ENCODE data around the gene SMNDC1.

SMNDC1 gene

GRCh38 chr10:110326351-110327032 lies 21.8 kb upstream of the SMNDC1 start:
- DNase-seq: no peak

GRCh38 chr10:110324805-110325280 lies 20.1 kb upstream of the SMNDC1 start:
- DNase-seq: no peak

GRCh38 chr10:110324201-110324804 lies 19.6 kb upstream of the SMNDC1 start:
- no peak for DNase-seq

- no peak for DNase-seq
Observed at GRCh38 chr10:110323503-110323902, 18.8 kb upstream of the SMNDC1 start.

GRCh38 chr10:110321869-110322620 lies 17.3 kb upstream of the SMNDC1 start:
- no peak for DNase-seq

- DNase-seq: no peak
Observed at GRCh38 chr10:110317866-110318850, 13.4 kb upstream of the SMNDC1 start.

GRCh38 chr10:110313674-110314073 lies 9.0 kb upstream of the SMNDC1 start:
- DNase-seq: no peak

- no peak for DNase-seq
Observed at GRCh38 chr10:110312206-110312605, 7.5 kb upstream of the SMNDC1 start.

GRCh38 chr10:110311357-110311949 lies 6.7 kb upstream of the SMNDC1 start:
- DNase-seq: peak; percentile 24 to 41

- no peak for DNase-seq
Observed at GRCh38 chr10:110310741-110311140, 6.0 kb upstream of the SMNDC1 start.

- no peak for DNase-seq
Observed at GRCh38 chr10:110307805-110308204, 3.1 kb upstream of the SMNDC1 start.

- no peak for DNase-seq
Observed at GRCh38 chr10:110306452-110306768, 1.7 kb upstream of the SMNDC1 start.

GRCh38 chr10:110305767-110306451 lies 1.2 kb upstream of the SMNDC1 start:
- peak in 1 of 2 experiments; percentile 64 for DNase-seq

GRCh38 chr10:110304394-110304779 lies 333 bp downstream of the SMNDC1 start:
- DNase-seq: no peak

GRCh38 chr10:110303681-110304080 lies 1.0 kb downstream of the SMNDC1 start:
- DNase-seq: no peak

- no peak for DNase-seq
Observed at GRCh38 chr10:110300486-110300986, 4.2 kb downstream of the SMNDC1 start.

GRCh38 chr10:110296966-110297365 lies 7.8 kb downstream of the SMNDC1 start:
- DNase-seq: no peak

- DNase-seq: no peak
Observed at GRCh38 chr10:110286841-110287240, 17.9 kb downstream of the SMNDC1 start.

- DNase-seq: no peak
Observed at GRCh38 chr10:110285501-110285900, 19.2 kb downstream of the SMNDC1 start.

GRCh38 chr10:110284262-110284661 lies 20.5 kb downstream of the SMNDC1 start:
- no peak for DNase-seq

GRCh38 chr10:110279407-110279986 lies 25.2 kb downstream of the SMNDC1 start:
- peak; percentile 11 to 40 for DNase-seq
